A673 (cell line): ENCODE results near the gene GLI3.

ENCODE experiments used
- CTCF ChIP-seq: fragments of 300-800, 200-600 bp; sonication (generic); conservative IDR thresholded peaks from 2 replicates; pipeline ENCODE4 v1.5.1; 2017; ENCODE audit warnings: low read depth, mild to moderate bottlenecking, antibody characterized with exemption, low read length, moderate library complexity, mixed read lengths
- EZH2 ChIP-seq: fragments of 200-600 bp; sonication (generic); IDR thresholded peaks from 2 replicates; pipeline ENCODE4 v1.6.1; 2017; ENCODE audit warnings: borderline replicate concordance, low read depth, mild to moderate bottlenecking, mixed read lengths, antibody characterized with exemption, low read length; ENCODE audit not compliant: poor library complexity, severe bottlenecking

- TF ChIP-seq EZH2: no peak
- TF ChIP-seq CTCF: no peak
These were observed 111.7 kb downstream of the GLI3 start for GRCh38 chr7:42125321-42125720.
